Pancreas (tissue), 10 donors: ENCODE results near the gene GRAMD4. TPM values are rescaled to one million over a fixed set of nuclear protein-coding genes. Genes with fewer than 3 reads are reported as not detected.
A peak's percentile ranks its signal among the peaks of the same experiment; 100 is the strongest.

Source experiments
- ATAC-seq, 4 donors: fragments of 200-7000 bp; cut with Tn5 transposase; one replicate each; pipeline versions ENCODE4 v1.8.0 to v1.9.1; 2020; ENCODE audit warnings: mild to moderate bottlenecking in 4 of 4, moderate library complexity in 4 of 4
- DNase-seq, 6 donors: peaks; one replicate each; pipeline ENCODE4 v3.0.0-alpha.2; 2020
- FAIRE-seq: peaks from 2 replicates; lab custom pipeline; 2012; peaks lifted over from hg19 to GRCh38; lab: Jason Lieb, UNC
- H3K27ac ChIP-seq, 4 donors: fragments of 200-600 bp; sonication (generic); 1 replicate in 3 of 4; 2 replicates in 1 of 4; pipeline versions ENCODE4 v1.5.0 to v1.8.0; 2020
- H3K27me3 ChIP-seq, 4 donors: fragments of 200-600 bp; one replicate each; pipeline ENCODE4 v1.8.0; 2021
- H3K36me3 ChIP-seq, 3 donors: fragments of 200-600 bp; sonication (generic) in 1 of 3; one replicate each; pipeline versions ENCODE4 v1.5.0 to v1.8.0; 2020 to 2021
- H3K4me1 ChIP-seq, 3 donors: fragments of 200-600 bp; one replicate each; pipeline ENCODE4 v1.8.0; 2021
- H3K4me3 ChIP-seq, 4 donors: fragments of 200-600 bp; sonication (generic) in 2 of 4; one replicate each; pipeline versions ENCODE4 v1.5.0 to v1.8.0; 2020 to 2021
- H3K9me3 ChIP-seq, 4 donors: fragments of 200-600 bp; one replicate each; pipeline ENCODE4 v1.8.0; 2021
- CTCF ChIP-seq, 4 donors: fragments of 200-600 bp; sonication (generic) in 3 of 4; IDR thresholded peaks; one replicate each; pipeline versions ENCODE4 v1.5.0 to v1.8.0; 2021; ENCODE audit warnings: antibody characterized with exemption in 4 of 4
- WGBS, 2 donors: extraction: QIAGEN DNeasy Blood & Tissue Kit; methylation state at CpG; one replicate each; pipeline ENCODE4 v1.1.7; 2013; 5-methylcytosine and 5-hydroxymethylcytosine counted together
- intact Hi-C, 3 donors: fragments of 100-400 bp; cut with DNase I; formaldehyde crosslinking; loops; one replicate each; pipeline versions ENCODE4 v1.11.1 to v1.14.2; 2022
- polyA plus RNA-seq, 2 donors: library from polyadenylated mRNA; stranded (reverse); fragments of 200-250 nt; gene quantifications; one replicate each; pipeline ENCODE4 v1.2.3, GENCODE V29; 2013
- total RNA-seq, 6 donors: library from RNA; stranded (reverse); fragmentation: NEBNext Ultra II Directional in 4 of 6; extraction: Animal tissue kit (Norgen Biotek cat#: 25700) in 4 of 6; gene quantifications; one replicate each; pipeline versions ENCODE4 v1.2.1 to v1.2.4, GENCODE V29; 2021 to 2023
- donor health status: healthy with polysubstance abuse.
- donor health status: DM: no; HTN: no; CAD: no; lungs with moderate emphysema.
- donor health status: DM: no; HTN: no; CAD: no.
- donor health status: control.
- donor health status: control.
- donor health status: Bipolar disorder and iron deficiency.
- donor health status: DM: yes; HTN: yes; CAD: no.
- donor health status: DM: no; HTN: no; CAD: no.
- donor health status: DM: no; HTN: no; CAD: no.
- donor health status: DM: yes; HTN: yes; CAD: no.

The GRAMD4 gene
- total and polyA plus RNA-seq, 8 donors, result 13.2 to 36.4 (median 21.9) TPM

- TF ChIP-seq CTCF (IDR thresholded peaks at IDR 0.05), result no peak
- H3K36me3 ChIP-seq, result no peaks in the 10 kb centered on the region
- no peaks in the 10 kb centered on the region for H3K27me3 ChIP-seq
- intact Hi-C loops, result loop anchor here in 2 of 3 donors (10.0 kb wide), 2 partner anchors 157 to 177 kb away; partner anchors contain the start of gene CERK (in 1 of the 2)
- peaks cover 58 to 76% (median 59%) of the 10 kb centered on the region in 3 donors for H3K4me1 ChIP-seq
- ATAC-seq (no peak), DNase-seq (peak in 5 of 6 donors; percentile 41 to 83 (median 68)), FAIRE-seq (no peak)
- H3K9me3 ChIP-seq, result no peaks in the 10 kb centered on the region
- WGBS, 2 donors, result 2 to 5% methylated on average over 25 to 65 of the region's 65 CpGs
- H3K4me3 ChIP-seq, result peak overlapping the region; percentile 60 to 79 (median 71)
- peak overlapping the region; percentile 60 to 79 (median 68) for H3K27ac ChIP-seq
These were observed 42.6 kb upstream of the GRAMD4 start for GRCh38 chr22:46577368-46578249.

- Histone ChIP-seq H3K4me3 (peak overlapping the region in 3 of 4 donors; percentile 60 to 79 (median 75)), H3K36me3 (no peaks in the 10 kb centered on the region), H3K27me3 (no peaks in the 10 kb centered on the region), H3K4me1 (peaks cover 57 to 72% (median 57%) of the 10 kb centered on the region in 3 donors), H3K9me3 (no peaks in the 10 kb centered on the region), H3K27ac (peak overlapping the region; percentile 60 to 79 (median 68))
- 38 to 44% methylated on average over 9 of the region's 9 CpGs for WGBS, 2 donors
- ATAC-seq, result peak in 1 of 4 donors; percentile 9
- intact Hi-C loops, result loop anchor here in 2 of 3 donors (10.0 kb wide), 2 partner anchors 156 to 176 kb away; partner anchors contain the start of gene CERK (in 1 of the 2)
- peak in 4 of 6 donors; percentile 27 to 61 (median 38) for DNase-seq
- TF ChIP-seq CTCF (IDR thresholded peaks at IDR 0.05), result no peak
- FAIRE-seq, result no peak
These were observed 41.8 kb upstream of the GRAMD4 start for GRCh38 chr22:46578251-46578823.

- peak in 5 of 6 donors; percentile 60 to 75 (median 69) for DNase-seq
- Histone ChIP-seq H3K27ac (peak overlapping the region; percentile 60 to 79 (median 68)), H3K4me1 (peaks cover 51 to 67% (median 53%) of the 10 kb centered on the region in 3 donors), H3K27me3 (no peaks in the 10 kb centered on the region), H3K9me3 (no peaks in the 10 kb centered on the region), H3K36me3 (no peaks in the 10 kb centered on the region), H3K4me3 (peak overlapping the region in 2 of 4 donors; percentile 75 to 79)
- WGBS, 2 donors, result 21 to 27% methylated on average over 15 of the region's 15 CpGs
- intact Hi-C loops, result loop anchor here in 2 of 3 donors (10.0 kb wide), 2 partner anchors 156 to 176 kb away; partner anchors contain the start of gene CERK (in 1 of the 2)
- ATAC-seq, result peak; percentile 18 to 52 (median 47)
- TF ChIP-seq CTCF (IDR thresholded peaks at IDR 0.05), result no peak
- no peak for FAIRE-seq
These were observed 41.2 kb upstream of the GRAMD4 start for GRCh38 chr22:46578824-46579561.

GRCh38 chr22:46579751-46580449 is 40.3 kb upstream of the GRAMD4 start:
- FAIRE-seq, result no peak
- intact Hi-C loops, result loop anchor here in 2 of 3 donors (10.0 kb wide), 2 partner anchors 155 to 175 kb away; partner anchors contain the start of gene CERK (in 1 of the 2)

More at GRCh38 chr22:46579751-46580449, 40.3 kb upstream of the GRAMD4 start:
- Histone ChIP-seq H3K4me3 (no peak overlapping the region), H3K27ac (peak overlapping the region; percentile 60 to 79 (median 68)), H3K27me3 (no peaks in the 10 kb centered on the region), H3K9me3 (no peaks in the 10 kb centered on the region), H3K36me3 (no peaks in the 10 kb centered on the region), H3K4me1 (peaks cover 42 to 58% (median 44%) of the 10 kb centered on the region in 3 donors)
- 81 to 89% methylated on average over 13 to 14 of the region's 14 CpGs for WGBS, 2 donors
- peak in 3 of 6 donors; percentile 17 to 49 (median 25) for DNase-seq
- ATAC-seq, result no peak
- TF ChIP-seq CTCF (IDR thresholded peaks at IDR 0.05), result no peak
